ENCODE results near the gene GDE1.

GDE1 gene

DNA sequence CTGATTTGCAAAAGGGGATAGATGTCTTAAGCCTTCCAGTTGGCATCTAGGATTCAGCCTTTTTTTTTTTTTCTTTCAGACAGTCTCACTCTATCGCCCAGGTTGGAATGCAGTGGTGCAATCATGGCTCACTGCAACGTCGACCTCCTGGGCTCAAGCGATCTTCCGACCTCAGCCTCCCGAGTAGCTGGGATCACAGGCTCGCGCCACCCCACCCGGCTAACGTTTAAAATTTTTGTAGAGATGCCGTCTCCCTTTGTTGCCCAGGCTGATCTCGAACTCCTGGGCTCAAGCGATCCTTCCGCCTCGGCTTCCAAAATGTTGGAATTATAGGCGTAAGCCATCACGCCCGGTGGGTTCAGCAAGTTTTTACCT is 1.3 kb upstream of the GDE1 start:
- TF ChIP-seq, protein P1, sequence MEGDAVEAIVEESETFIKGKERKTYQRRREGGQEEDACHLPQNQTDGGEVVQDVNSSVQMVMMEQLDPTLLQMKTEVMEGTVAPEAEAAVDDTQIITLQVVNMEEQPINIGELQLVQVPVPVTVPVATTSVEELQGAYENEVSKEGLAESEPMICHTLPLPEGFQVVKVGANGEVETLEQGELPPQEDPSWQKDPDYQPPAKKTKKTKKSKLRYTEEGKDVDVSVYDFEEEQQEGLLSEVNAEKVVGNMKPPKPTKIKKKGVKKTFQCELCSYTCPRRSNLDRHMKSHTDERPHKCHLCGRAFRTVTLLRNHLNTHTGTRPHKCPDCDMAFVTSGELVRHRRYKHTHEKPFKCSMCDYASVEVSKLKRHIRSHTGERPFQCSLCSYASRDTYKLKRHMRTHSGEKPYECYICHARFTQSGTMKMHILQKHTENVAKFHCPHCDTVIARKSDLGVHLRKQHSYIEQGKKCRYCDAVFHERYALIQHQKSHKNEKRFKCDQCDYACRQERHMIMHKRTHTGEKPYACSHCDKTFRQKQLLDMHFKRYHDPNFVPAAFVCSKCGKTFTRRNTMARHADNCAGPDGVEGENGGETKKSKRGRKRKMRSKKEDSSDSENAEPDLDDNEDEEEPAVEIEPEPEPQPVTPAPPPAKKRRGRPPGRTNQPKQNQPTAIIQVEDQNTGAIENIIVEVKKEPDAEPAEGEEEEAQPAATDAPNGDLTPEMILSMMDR (conservative IDR thresholded peaks at IDR 0.05): no peak
- no peak for TF ChIP-seq ZFX (IDR thresholded peaks at IDR 0.05)
- H3K27ac ChIP-seq: no peak overlapping the region; the same call in 1 of the 2 replicates

DNA sequence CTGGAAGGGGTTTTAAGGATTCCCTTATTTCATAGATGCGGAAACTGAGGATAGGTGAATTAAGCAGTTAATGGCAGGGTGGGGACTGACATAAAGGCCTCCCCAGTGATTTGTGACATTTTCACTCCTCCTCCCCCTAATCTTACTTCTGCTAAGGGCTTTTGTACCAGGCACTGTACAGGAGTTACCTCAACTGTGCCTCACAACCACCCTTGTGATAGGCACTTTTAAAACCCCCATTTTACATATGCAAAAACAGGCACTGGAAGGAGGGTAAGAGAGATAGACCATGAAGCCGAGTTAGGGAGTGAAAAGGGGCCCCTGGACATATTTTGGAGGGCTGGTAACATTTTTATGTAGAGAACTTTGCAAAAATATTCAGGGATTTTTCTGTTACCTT is 862 bp upstream of the GDE1 start:
- H3K27ac ChIP-seq: no peak overlapping the region; the same call in 1 of the 2 replicates
- TF ChIP-seq, protein P1 (conservative IDR thresholded peaks at IDR 0.05): no peak
- no peak for TF ChIP-seq ZFX (IDR thresholded peaks at IDR 0.05)

DNA sequence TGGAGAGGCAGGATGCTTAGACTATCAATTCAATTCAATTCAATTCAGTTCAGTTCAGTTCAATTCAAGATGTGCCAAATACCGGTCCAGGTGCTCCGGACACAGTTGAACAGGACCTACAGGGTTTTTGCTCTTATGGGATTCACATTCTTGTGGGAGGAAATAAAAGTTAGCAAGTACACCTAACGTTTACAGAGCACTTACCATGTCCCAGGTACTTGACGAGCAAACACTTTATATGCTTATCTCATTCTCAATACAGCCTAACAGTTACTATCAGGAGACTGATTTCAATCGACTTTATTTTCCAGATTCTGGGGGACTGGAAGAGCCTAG is 467 bp upstream of the GDE1 start:
- TF ChIP-seq, protein P1 (conservative IDR thresholded peaks at IDR 0.05): no peak
- no peak for TF ChIP-seq ZFX (IDR thresholded peaks at IDR 0.05)
- H3K27ac ChIP-seq: peak overlapping the region; percentile 88

DNA sequence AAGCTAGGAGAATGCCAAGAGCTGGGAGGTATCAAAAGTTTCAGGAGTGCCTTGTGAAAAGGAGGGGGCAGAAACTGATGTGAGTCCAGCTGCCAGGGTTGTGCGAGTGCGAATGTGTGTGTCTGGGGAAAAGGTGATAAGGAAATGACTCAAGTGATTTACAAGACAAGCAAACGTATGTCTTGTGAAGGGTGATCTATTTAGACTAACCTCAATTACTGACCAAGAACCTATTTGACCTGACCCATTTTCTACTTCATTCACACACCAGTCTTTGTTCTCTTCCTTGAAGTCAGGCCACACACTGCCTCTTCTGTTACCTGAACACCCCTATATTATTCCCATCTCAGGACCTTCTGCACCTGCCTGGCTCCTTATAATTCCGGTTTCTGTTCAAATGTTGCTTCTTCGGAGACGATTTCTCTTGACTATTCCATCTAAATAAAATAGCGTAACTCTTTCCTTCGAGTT is 1.0 kb downstream of the GDE1 start:
- TF ChIP-seq ZFX (IDR thresholded peaks at IDR 0.05): no peak
- TF ChIP-seq, protein P1 (conservative IDR thresholded peaks at IDR 0.05): no peak
- H3K27ac ChIP-seq: peak overlapping the region; percentile 88

DNA sequence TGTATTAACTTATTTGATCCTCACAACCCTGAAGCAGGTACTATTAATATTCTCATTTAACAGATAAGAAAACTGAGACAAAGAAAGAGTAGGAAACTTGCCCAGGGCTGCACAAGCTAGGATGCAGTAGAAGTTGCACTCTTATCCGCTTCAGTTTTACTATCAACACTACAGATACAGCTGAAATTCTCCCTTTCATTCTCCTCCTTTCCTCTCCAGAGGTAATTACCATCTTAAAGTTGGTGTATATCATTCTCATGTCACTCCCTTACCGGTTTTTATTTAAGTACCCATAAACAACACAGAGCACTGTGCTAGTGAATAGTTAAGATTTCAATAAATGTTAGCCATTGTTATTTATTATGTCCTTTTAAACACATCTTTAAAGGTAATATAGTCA is 3.5 kb downstream of the GDE1 start:
- no peak overlapping the region for H3K27ac ChIP-seq
- TF ChIP-seq ZFX (IDR thresholded peaks at IDR 0.05): no peak
- TF ChIP-seq, protein P1 (conservative IDR thresholded peaks at IDR 0.05): no peak

DNA sequence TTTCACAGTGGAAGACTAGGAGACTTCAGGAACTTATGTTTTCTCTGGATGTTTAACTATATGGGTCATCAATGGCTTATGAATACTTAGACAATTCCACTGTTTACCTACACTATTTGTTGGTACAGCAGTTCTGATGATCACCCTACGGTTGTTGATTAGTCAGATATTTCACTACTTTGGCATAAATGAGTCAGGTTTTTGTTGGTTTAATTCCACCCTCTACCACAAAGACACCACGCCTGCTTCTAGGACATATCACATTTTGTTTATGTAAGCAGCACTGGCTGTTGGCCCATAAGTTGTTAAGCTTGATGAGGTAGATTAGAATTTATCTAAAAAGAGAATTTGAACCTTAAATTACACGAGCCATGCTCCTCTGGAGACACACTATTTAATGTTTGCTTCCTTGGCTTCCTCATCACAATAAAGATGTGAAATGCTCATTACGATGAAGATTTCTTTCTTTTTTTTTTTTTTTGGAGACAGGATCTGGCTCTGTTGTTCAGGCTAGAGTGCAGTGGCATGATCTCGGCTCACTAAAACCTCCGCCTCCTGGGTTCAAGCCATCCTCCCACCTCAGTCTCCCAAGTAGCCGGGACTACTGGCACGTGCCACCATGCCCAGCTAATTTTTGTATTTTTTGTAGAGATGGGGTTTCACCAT is 4.3 kb downstream of the GDE1 start:
- no peak overlapping the region for H3K27ac ChIP-seq
- no peak for TF ChIP-seq ZFX (IDR thresholded peaks at IDR 0.05)
- TF ChIP-seq, protein P1 (conservative IDR thresholded peaks at IDR 0.05): no peak

DNA sequence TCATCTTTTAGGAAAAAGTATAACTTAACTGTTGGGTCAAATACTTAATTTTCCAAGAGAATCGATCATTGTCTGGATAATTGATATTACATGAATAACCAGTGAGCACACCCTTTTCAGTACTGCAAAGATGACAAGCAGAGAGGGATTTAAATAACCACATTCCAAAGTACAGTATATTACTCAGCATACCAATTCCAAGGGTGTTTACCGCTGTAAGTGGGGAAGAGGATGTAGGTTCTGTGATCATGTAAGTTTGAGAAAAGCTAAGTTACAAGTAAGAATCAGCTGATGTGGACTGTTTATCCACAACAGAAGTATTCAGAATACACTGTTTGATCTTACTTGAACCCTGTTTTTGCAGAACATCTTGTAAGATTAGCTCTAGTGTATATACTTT is 6.1 kb downstream of the GDE1 start:
- H3K27ac ChIP-seq: no peak overlapping the region
- TF ChIP-seq, protein P1 (conservative IDR thresholded peaks at IDR 0.05): no peak
- no peak for TF ChIP-seq ZFX (IDR thresholded peaks at IDR 0.05)

Measured in C4-2B (cell line).